Stimulated activated CD8-positive, alpha-beta memory T cell treated with anti-CD3 and anti-CD28 coated beads, Interleukin-12 subunit alpha, Interleukin-12 subunit beta, amount 100 ng/mL, for 1 hour (primary cell): Measurements from ENCODE around the gene UBE2J1.

Experiments
- DNase-seq: peaks from one replicate; pipeline ENCODE4 v3.0.0-alpha.2; 2020; ENCODE audit warnings: low read depth

UBE2J1 gene

DNA sequence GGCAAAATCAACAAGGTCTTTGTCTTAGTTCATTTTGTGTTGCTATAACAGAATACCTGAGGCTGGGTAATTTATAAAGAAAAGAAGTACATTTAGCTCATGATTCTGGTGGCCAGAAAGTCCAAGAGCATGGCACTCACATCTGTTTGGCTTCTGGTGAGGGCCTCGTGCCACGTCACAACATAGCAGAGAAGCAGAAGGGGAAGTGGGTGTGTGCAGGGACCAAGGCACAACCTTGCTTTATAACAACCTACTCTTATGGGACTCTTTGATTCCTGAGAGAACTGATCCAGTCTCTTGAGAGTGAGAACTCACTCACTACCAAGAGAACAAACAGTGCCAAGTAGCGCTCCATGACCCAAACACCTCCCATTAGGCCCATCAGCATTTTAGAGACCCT, 62.8 kb downstream of the UBE2J1 start:
- no peak for DNase-seq

DNA sequence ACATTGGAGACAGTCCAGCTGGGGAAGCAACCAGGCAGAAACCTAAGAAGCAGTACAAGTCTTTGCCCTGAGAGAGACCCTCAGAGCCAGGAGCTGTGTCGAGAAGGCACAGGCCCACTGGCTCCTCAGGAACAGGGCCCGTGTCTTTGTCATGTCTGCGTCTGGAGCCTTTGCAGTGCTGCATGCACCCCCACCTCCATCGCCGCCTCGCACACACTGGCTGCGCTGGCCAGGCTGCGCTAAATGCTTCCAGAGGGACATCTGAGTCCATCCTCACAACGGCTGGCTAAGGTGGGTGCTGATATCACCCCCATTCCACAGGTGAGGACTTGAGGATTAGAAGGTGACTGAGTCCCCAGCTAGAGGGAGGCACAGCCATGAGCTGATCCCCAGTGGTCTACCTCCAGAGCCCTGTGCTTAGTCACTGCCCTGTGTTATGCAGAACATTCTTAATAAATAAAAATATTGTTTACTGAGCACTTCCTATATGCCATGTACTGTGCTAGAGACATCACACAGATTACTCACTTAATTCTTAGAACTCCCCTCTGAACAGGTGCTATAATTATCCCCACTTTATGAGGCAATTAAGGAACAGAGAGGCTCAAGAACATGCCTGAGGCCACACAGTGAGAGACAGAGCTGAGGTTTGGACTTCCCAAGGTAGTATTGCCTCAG, 65.0 kb downstream of the UBE2J1 start:
- DNase-seq: no peak

DNA sequence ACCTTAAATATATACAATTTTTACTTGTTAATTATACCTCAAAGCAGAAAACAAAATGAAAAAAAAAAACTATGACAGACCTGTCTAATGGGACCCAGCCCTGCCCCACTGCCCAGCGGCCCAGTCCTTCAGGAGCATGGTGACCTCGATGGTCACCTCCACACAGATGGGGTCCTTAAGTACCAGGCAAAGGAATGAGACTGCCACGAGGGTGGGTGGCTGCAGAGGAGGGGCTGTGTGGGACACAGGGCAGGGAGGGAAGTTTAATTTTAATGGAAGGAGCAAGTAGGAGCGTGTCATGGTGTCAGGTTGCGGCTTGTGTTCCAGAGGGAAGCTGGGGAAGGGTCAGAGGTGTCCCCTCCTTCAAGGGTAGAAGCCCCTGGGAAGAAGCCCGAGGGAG, 66.0 kb downstream of the UBE2J1 start:
- DNase-seq: no peak

DNA sequence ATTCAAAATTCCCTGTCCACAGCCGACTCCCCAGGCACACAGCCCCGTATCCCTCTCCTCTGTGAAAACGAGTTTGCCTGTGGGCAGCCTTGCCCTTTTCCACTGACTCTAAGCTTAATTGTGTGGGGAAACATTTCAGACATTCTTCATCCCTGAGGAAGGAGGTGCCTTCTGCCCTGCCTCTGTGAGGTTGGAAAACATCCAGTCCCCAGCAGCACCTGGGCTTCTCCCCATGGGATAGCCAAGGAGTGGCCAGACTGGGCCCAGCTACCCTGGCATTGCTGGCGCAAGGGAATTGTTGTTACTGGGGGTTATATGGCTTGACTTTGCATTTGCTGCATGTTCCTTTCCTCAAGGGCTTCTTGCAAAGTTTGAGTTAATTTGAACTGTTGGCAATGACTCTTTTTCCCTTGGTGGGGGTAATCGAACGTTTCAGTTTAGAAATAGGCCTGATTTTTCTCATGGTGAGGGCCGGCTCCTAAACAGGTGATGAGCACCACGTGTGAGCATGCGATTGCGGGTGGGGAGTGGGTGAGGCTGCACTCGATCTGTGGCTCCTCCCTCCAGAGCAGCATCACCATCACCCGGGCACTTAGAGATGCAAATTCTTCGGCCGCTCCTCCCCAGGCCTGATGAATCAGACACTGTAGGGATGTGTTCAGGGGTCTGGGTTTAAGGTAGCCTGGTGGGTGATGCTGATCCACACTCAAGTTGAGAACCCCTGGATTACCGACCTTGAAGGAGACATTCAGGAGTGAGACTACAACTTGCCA, 67.4 kb downstream of the UBE2J1 start:
- no peak for DNase-seq

DNA sequence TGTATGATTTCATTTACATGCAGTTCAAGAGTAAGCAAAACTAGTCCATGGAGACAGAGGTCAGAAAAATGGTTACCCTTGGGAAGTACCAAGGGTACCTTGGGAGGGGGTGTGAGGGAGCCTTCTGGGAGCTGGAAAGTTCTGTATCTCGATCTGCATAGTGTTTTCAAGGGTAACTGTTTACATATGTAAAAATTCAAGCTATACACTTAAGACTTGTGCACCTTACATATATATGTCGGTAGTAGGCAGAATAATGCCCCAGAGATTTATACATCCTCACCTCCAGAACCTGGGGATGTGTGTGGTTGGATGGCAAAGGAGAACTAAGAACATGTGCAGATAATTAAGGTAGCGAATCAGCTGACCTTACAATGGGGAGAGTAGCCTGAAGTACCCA, 68.4 kb downstream of the UBE2J1 start:
- no peak for DNase-seq

DNA sequence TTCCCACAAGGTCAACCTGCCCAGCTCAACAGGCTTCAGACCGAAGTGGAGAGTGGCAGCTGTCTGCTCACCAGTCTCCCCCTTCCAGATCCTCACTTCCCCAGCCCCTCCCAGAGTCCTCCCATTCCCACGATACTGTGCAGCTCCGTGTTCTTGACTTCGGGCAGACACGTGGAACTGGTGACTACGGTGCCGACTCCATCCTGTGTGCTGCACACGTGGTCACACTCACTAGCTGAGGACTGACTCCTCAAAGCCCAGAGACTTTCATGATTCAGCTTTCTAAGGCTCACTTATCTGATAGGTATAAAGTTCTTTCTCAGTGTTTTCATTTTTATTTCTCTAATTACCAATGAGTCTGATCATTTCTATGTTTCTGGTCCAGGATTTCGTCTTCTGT, 69.8 kb downstream of the UBE2J1 start:
- no peak for DNase-seq

DNA sequence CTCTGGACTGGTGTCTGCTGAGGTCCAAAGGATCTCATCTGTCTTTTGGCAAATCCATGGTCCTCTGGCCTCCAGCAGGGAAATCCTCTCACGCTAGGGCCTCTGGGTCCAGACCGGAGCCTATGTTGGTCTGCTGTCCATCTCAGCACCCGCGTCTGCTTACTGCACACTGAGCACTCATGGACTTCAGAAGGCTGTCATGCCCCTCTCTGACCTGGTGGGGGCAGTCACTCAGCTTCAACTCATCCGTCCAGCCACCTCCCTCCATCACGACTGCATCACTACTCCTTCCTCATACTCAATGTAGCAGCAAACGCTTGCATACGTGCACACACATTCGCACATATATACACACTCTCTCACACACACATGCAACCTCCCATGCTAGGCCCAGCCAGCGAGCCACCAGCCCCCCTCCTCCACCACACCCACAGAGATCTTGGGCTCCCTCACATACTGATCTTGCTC, 70.7 kb downstream of the UBE2J1 start:
- DNase-seq: peak; percentile 13

DNA sequence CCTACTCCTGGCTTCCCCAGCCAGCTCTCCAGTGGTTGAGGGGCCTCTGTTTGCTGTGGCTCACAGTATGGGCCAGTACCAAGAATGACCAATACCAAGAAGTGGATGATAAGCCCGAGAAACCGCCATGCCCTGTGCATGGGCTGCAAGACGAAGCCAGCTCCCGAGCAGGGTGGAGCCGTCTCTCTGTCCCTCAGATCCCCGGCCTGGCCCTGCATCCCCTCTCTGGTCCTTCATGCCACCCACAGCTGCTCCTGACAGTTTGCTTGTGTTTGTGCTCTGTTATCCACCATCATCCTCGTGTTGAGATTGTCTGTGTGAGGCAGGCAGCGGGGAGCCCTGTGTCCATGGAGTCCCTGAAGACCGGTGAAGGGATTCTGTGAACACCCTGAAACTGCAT, 73.6 kb downstream of the UBE2J1 start:
- no peak for DNase-seq
